HEK293 (cell line): ENCODE measurements around the gene MTA3.

Source experiments
- CTCF ChIP-seq: fragments of 450-650 bp; formaldehyde crosslinking; IDR thresholded peaks from 2 replicates; pipeline ENCODE4 v1.5.1; 2016; ENCODE audit warnings: missing biosample characterization, missing genetic modification characterization
- MZF1 ChIP-seq: fragments of 450-650 bp; formaldehyde crosslinking; IDR thresholded peaks from 2 replicates; pipeline ENCODE4 v1.5.1; 2017; ENCODE audit warnings: missing biosample characterization, missing genetic modification characterization, borderline replicate concordance
- PBX3 ChIP-seq: sonication (generic); formaldehyde crosslinking; IDR thresholded peaks from 2 replicates; pipeline ENCODE4 v1.8.1; 2022; ENCODE audit warnings: mild to moderate bottlenecking, moderate library complexity, missing genetic modification reagents
- SP2 ChIP-seq: fragments of 450-650 bp; formaldehyde crosslinking; IDR thresholded peaks from 2 replicates; pipeline ENCODE4 v1.5.1; 2016; ENCODE audit warnings: missing biosample characterization, missing genetic modification characterization
- YY1 ChIP-seq: fragments of 450-650 bp; formaldehyde crosslinking; IDR thresholded peaks from 2 replicates; pipeline ENCODE4 v1.5.1; 2018; ENCODE audit warnings: missing biosample characterization, missing genetic modification characterization
- ZBTB7A ChIP-seq: fragments of 450-650 bp; formaldehyde crosslinking; IDR thresholded peaks from 2 replicates; pipeline ENCODE4 v1.5.1; 2016; ENCODE audit warnings: low read depth, missing biosample characterization, missing genetic modification characterization
- ZFP69B ChIP-seq: fragments of 450-650 bp; formaldehyde crosslinking; IDR thresholded peaks from 2 replicates; pipeline ENCODE4 v1.5.1; 2016; ENCODE audit warnings: missing biosample characterization, missing genetic modification characterization
- ZNF112 ChIP-seq: fragments of 450-650 bp; formaldehyde crosslinking; IDR thresholded peaks from 2 replicates; pipeline ENCODE4 v1.5.0; 2017; ENCODE audit warnings: missing biosample characterization, missing genetic modification characterization
- ZNF18 ChIP-seq: fragments of 450-650 bp; formaldehyde crosslinking; IDR thresholded peaks from 2 replicates; pipeline ENCODE4 v1.5.1; 2016; ENCODE audit warnings: missing biosample characterization, missing genetic modification characterization
- ZNF239 ChIP-seq: fragments of 450-650 bp; formaldehyde crosslinking; IDR thresholded peaks from 2 replicates; pipeline ENCODE4 v1.5.1; 2016; ENCODE audit warnings: missing biosample characterization, missing genetic modification characterization
- ZNF530 ChIP-seq: fragments of 450-650 bp; formaldehyde crosslinking; IDR thresholded peaks from 2 replicates; pipeline ENCODE4 v1.5.1; 2016; ENCODE audit warnings: low read depth, missing biosample characterization, missing genetic modification characterization

DNA sequence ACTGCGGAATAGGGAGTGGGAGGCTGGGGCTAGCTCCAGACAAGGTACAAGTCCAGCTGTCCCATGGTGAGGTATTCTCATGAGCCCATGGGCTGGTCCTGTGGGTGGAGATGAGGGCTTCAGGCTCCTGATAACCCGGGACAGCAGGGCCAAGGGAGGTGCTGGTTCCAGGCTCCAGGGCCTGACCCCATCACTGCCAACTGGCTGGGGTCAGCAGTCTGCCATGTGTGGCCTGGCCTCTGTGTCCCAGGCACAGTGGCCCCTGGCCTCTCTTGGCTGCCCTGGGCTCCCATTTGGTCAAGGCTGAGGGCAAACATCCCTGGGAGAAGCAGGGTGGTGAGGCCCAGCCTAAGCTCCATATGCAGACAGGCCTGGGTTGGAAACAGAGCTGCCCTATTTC, 196.5 kb downstream of the MTA3 start:
- TF ChIP-seq ZNF530 (tag by site-specific recombination) (no peak), CTCF (tag by site-specific recombination) (no peak), ZBTB7A (tag by site-specific recombination) (no peak), MZF1 (tag by site-specific recombination) (no peak), ZNF239 (no peak), ZNF18 (no peak), SP2 (no peak), ZNF112 (tag by site-specific recombination) (no peak), PBX3 (CRISPR knock-in tag) (no peak), YY1 (no peak), ZFP69B (tag by site-specific recombination) (no peak)
